Measurements from ENCODE around the gene EOLA1. TPM values are rescaled to one million over a fixed set of nuclear protein-coding genes. Genes with fewer than 3 reads are reported as not detected.

The EOLA1 gene
- total and polyA plus RNA-seq, 8 donors, result 16.0 to 25.0 (median 18.7) TPM

DNA sequence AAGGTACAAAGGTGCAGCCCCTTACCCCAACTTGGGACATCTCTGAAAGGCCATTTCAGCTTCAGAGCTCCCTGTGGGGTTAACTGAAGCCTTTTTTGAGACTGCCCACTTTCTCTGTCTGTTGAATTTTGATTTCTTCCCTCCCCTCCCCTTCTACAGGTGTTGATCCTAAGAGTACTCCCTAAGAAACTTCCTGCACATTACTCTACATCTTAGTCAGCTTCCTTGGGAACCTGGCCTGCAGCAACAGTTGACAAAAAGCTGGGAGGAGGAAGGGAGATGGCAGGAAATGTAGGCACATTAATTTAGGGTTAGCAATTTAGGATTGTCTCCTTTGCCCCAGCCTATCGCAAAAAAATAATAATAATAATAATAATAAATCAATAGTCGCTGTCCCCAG, 34.5 kb upstream of the EOLA1 start:
- H3K36me3 ChIP-seq, result peaks cover 0 to 12% of the 10 kb centered on the region in 2 donors
- TF ChIP-seq, protein P1, sequence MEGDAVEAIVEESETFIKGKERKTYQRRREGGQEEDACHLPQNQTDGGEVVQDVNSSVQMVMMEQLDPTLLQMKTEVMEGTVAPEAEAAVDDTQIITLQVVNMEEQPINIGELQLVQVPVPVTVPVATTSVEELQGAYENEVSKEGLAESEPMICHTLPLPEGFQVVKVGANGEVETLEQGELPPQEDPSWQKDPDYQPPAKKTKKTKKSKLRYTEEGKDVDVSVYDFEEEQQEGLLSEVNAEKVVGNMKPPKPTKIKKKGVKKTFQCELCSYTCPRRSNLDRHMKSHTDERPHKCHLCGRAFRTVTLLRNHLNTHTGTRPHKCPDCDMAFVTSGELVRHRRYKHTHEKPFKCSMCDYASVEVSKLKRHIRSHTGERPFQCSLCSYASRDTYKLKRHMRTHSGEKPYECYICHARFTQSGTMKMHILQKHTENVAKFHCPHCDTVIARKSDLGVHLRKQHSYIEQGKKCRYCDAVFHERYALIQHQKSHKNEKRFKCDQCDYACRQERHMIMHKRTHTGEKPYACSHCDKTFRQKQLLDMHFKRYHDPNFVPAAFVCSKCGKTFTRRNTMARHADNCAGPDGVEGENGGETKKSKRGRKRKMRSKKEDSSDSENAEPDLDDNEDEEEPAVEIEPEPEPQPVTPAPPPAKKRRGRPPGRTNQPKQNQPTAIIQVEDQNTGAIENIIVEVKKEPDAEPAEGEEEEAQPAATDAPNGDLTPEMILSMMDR (IDR thresholded peaks at IDR 0.05), result no peak
- H3K27me3 ChIP-seq, result no peaks in the 10 kb centered on the region
- H3K27ac ChIP-seq, result no peak overlapping the region
- H3K4me3 ChIP-seq, result no peak overlapping the region
- no peaks in the 10 kb centered on the region for H3K9me3 ChIP-seq
- DNase-seq, result no peak
- ATAC-seq, result no peak
- H3K4me1 ChIP-seq, result peaks cover 0 to 6% of the 10 kb centered on the region in 2 donors
- intact Hi-C loops (cut with DNase I), result no loop called here

DNA sequence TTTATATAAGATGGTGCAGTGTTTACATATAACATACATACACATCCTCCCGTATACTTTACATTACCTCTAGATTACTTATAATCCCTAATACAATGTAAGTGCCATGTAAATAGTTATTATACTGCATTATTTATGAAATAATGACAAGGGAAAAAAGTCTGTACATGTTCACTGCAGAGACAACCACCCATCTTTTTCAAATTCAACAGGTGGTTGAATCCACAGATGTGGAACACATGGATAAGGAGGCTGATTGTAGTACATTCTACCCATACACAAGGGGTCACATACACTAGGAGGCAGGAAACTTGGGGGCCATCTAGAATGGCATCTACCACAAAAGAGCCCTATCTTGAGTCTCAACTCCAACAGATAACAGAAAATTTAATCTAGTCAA, 32.3 kb upstream of the EOLA1 start:
- ATAC-seq (no peak), DNase-seq (no peak)
- intact Hi-C loops (cut with DNase I), result no loop called here
- TF ChIP-seq, protein P1 (IDR thresholded peaks at IDR 0.05), result no peak
- Histone ChIP-seq H3K4me1 (peaks cover 0 to 6% of the 10 kb centered on the region in 2 donors), H3K27me3 (no peaks in the 10 kb centered on the region), H3K36me3 (no peaks in the 10 kb centered on the region), H3K4me3 (no peak overlapping the region), H3K9me3 (no peaks in the 10 kb centered on the region), H3K27ac (no peak overlapping the region)

DNA sequence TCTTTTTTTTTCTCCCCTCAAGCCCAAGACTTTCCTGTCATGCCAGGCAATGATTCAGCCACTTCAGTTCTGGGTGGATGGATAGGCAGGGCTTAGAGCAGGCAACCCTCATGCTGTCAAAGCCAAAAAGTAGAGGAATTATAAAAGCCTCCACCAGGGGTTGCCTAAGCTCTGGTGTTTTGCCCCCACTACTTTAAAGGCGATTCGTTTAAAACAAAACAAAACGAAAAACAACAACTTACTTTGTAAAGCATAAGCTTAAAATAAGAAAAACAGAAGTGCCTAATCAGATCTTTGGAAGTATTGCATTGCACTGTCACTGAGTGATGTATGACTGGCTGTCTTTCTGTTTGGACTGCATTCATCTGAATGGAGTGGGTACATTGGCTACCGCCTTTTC, 30.4 kb upstream of the EOLA1 start:
- H3K36me3 ChIP-seq, result no peaks in the 10 kb centered on the region
- H3K4me3 ChIP-seq, result no peak overlapping the region
- peaks cover 0 to 4% of the 10 kb centered on the region in 2 donors for H3K4me1 ChIP-seq
- intact Hi-C loops (cut with DNase I), result no loop called here
- H3K27me3 ChIP-seq, result no peaks in the 10 kb centered on the region
- H3K27ac ChIP-seq, result no peak overlapping the region
- TF ChIP-seq, protein P1 (IDR thresholded peaks at IDR 0.05), result no peak
- DNase-seq (no peak), ATAC-seq (peak; percentile 60)
- no peaks in the 10 kb centered on the region for H3K9me3 ChIP-seq

DNA sequence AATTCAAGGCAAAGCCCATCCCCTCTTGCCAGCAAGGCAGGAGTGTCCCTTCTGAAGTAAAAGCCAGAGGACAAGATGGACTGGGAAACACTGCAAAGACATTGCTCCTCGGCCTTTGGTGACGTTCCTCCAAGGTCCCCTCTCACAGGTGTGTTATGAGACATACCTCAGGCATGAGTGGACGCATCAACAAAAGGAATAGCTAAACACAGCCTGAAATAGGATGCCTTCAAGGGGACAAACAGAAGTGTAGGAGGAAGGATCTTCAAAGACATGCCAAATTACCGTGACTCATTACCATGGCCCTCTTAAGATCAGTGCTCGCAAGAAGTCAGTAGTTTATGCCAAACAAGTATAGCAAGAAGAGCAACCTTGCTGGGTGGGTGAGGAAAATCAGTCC, 29.7 kb upstream of the EOLA1 start:
- H3K27me3 ChIP-seq, result no peaks in the 10 kb centered on the region
- ATAC-seq (peak; percentile 27), DNase-seq (no peak)
- intact Hi-C loops (cut with DNase I), result no loop called here
- H3K27ac ChIP-seq, result no peak overlapping the region
- H3K4me3 ChIP-seq, result no peak overlapping the region
- TF ChIP-seq, protein P1 (IDR thresholded peaks at IDR 0.05), result no peak
- H3K9me3 ChIP-seq, result no peaks in the 10 kb centered on the region
- H3K4me1 ChIP-seq, result no peaks in the 10 kb centered on the region
- H3K36me3 ChIP-seq, result no peaks in the 10 kb centered on the region

DNA sequence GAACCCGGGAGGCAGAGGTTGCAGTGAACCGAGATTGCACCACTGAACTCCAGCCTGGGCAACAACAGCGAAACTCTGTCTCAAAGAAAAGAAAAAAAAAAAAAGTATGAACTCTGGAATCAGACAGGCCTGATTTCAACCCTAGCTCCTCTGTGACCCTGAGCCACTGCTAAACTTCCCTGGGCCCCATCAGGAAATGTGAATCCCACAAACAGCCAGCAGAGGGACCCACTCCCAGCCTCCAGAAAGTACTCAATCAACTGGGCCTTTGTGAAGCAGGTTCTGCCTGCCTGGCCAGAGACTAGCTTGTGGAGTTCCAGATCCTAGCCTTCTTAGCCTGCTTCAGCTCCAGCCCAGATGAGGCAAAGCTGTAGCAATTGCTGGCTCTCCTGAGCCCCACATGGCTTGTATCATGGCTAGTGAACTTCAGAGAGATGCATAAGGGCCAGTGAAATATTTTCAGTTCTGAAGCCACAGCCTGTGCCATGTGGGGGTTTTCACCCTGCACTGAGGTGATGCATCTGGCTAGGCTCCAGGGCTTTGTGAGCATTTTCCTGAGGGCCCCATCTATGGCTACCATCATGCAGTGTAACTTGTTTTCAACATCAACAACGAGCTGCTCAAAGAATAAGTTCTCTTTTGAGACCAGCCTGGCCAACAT, 28.5 kb upstream of the EOLA1 start:
- peak in 2 of 4 donors; percentile 41 for DNase-seq
- Histone ChIP-seq H3K36me3 (no peaks in the 10 kb centered on the region), H3K27ac (no peak overlapping the region), H3K27me3 (no peaks in the 10 kb centered on the region), H3K9me3 (no peaks in the 10 kb centered on the region), H3K4me1 (no peaks in the 10 kb centered on the region), H3K4me3 (no peak overlapping the region)
- intact Hi-C loops (cut with DNase I), result no loop called here
- peak; percentile 88 for ATAC-seq
- TF ChIP-seq, protein P1 (IDR thresholded peaks at IDR 0.05), result peak; percentile 38 to 61
